GM23338 (cell line): ENCODE results near the gene RTP5. TPM values are rescaled to one million over a fixed set of nuclear protein-coding genes. Genes with fewer than 3 reads are reported as not detected.

Experiments
- CTCF ChIP-seq, 2 experiments: fragments of 200-600 bp in 1 of 2; sonication (generic) in 1 of 2; conservative IDR thresholded peaks; 2 replicates each; pipeline versions ENCODE4 v1.5.1 to v1.6.1; 2016 to 2017; ENCODE audit warnings: antibody characterized with exemption in 2 of 2, low read depth in 2 of 2, mild to moderate bottlenecking in 2 of 2, moderate library complexity in 1 of 2
- ETS1 ChIP-seq: IDR thresholded peaks from 2 replicates; pipeline ENCODE4 v1.6.1; 2016; ENCODE audit warnings: antibody characterized with exemption
- EZH2 ChIP-seq: fragments of 200-600 bp; sonication (generic); IDR thresholded peaks from one replicate; pipeline ENCODE4 v1.8.0; 2017; ENCODE audit warnings: antibody characterized with exemption, mild to moderate bottlenecking, low read depth; ENCODE audit not compliant: unreplicated experiment
- EZH2phosphoT487 ChIP-seq: fragments of 200-600 bp; sonication (generic); IDR thresholded peaks from one replicate; pipeline ENCODE4 v1.8.1; 2018; ENCODE audit warnings: antibody characterized with exemption; ENCODE audit not compliant: unreplicated experiment
- JUNB ChIP-seq: IDR thresholded peaks from one replicate; pipeline ENCODE4 v1.6.1; 2016; ENCODE audit warnings: antibody characterized with exemption; ENCODE audit not compliant: unreplicated experiment
- NANOG ChIP-seq: IDR thresholded peaks from 2 replicates; pipeline ENCODE4 v1.6.1; 2016; ENCODE audit warnings: antibody characterized with exemption, borderline replicate concordance
- POLR2AphosphoS5 ChIP-seq: IDR thresholded peaks from 2 replicates; pipeline ENCODE4 v1.6.1; 2016; ENCODE audit warnings: antibody characterized with exemption, low read depth
- STAT1 ChIP-seq: IDR thresholded peaks from one replicate; pipeline ENCODE4 v1.6.1; 2016; ENCODE audit warnings: antibody characterized with exemption; ENCODE audit not compliant: unreplicated experiment
- ZNF331 ChIP-seq: fragments of 250-450 bp; sonication (Bioruptor Pico); IDR thresholded peaks from 2 replicates; pipeline ENCODE4 v1.5.0; 2020; ENCODE audit warnings: low read depth, mild to moderate bottlenecking, moderate library complexity
- ZNF462 ChIP-seq: fragments of 250-450 bp; sonication (Bioruptor Pico); IDR thresholded peaks from 2 replicates; pipeline ENCODE4 v1.5.0; 2020; ENCODE audit warnings: mild to moderate bottlenecking, moderate library complexity
- polyA plus RNA-seq: library from polyadenylated mRNA; unstranded; fragments of >200 nt; fragmentation: Nextera tagmentation; extraction: Ambion mirVana; gene quantifications from 2 replicates; pipeline ENCODE4 v1.2.1, GENCODE V29; 2016
- total RNA-seq: library from RNA; depleted of rRNA; stranded (reverse); fragments of >200 nt; shearing (Covaris generic); gene quantifications from 2 replicates; pipeline ENCODE4 v1.2.3, GENCODE V29; 2014

The RTP5 gene
- total and polyA plus RNA-seq, 2 experiments from 2014 or later = not detected

- TF ChIP-seq ZNF462 (CRISPR knock-in tag) = no peak
- no peak for TF ChIP-seq NANOG
- no peak for TF ChIP-seq EZH2
- TF ChIP-seq EZH2phosphoT487 = no peak
- TF ChIP-seq ZNF331 = no peak
- no peak for TF ChIP-seq CTCF (conservative IDR thresholded peaks at IDR 0.05; ENCODE audit: low read depth in 2 of 2)
- TF ChIP-seq ETS1 = no peak
- TF ChIP-seq STAT1 = no peak
- no peak for TF ChIP-seq JUNB
- no peak for TF ChIP-seq POLR2AphosphoS5
Observed at GRCh38 chr2:241862775-241863535, 6.6 kb upstream of the RTP5 start (continued).
